Thyroid gland (tissue), 4 donors: ENCODE results near the gene PXT1. TPM values are rescaled to one million over a fixed set of nuclear protein-coding genes. Genes with fewer than 3 reads are reported as not detected.

Experiments
- DNase-seq, 2 donors: peaks; one replicate each; pipeline ENCODE4 v3.0.0-alpha.2; 2019
- H3K27ac ChIP-seq, 3 donors: fragments of 200-600 bp; sonication (generic); 1 replicate in 2 of 3; 2 replicates in 1 of 3; pipeline ENCODE4 v1.5.1; 2016 to 2019; ENCODE audit warnings: mild to moderate bottlenecking in 1 of 3, moderate library complexity in 1 of 3
- H3K27me3 ChIP-seq: fragments of 200-600 bp; sonication (generic); one replicate; pipeline ENCODE4 v1.5.1; 2019
- H3K36me3 ChIP-seq, 2 donors: fragments of 200-600 bp; sonication (generic); one replicate each; pipeline ENCODE4 v1.5.1; 2016 to 2019
- H3K4me1 ChIP-seq, 2 donors: fragments of 200-600 bp; sonication (generic); one replicate each; pipeline ENCODE4 v1.5.1; 2017 to 2019
- H3K4me3 ChIP-seq, 3 donors: fragments of 200-600 bp; sonication (generic); replicated peaks in 1 of 3; 1 replicate in 2 of 3; 2 replicates in 1 of 3; pipeline ENCODE4 v1.5.1; 2016; ENCODE audit warnings: mild to moderate bottlenecking in 1 of 3
- H3K9me3 ChIP-seq: fragments of 200-600 bp; sonication (generic); one replicate; pipeline ENCODE4 v1.5.1; 2017
- CTCF ChIP-seq, 6 experiments: fragments of 200-600 bp in 3 of 6; fragments of 450-650 bp in 3 of 6; sonication (generic) in 3 of 6; IDR thresholded peaks; one replicate each; pipeline ENCODE4 v1.5.1; 2016 to 2019; ENCODE audit warnings: antibody characterized with exemption in 6 of 6, mild to moderate bottlenecking in 2 of 6, inconsistent platforms in 1 of 6, moderate library complexity in 1 of 6
- POLR2A ChIP-seq, 2 donors: fragments of 450-650 bp; IDR thresholded peaks; one replicate each; pipeline ENCODE4 v1.6.1; 2017; ENCODE audit warnings: antibody characterized with exemption in 2 of 2, mild to moderate bottlenecking in 2 of 2, moderate library complexity in 1 of 2
- WGBS, 2 donors: methylation state at CpG; one replicate each; pipeline ENCODE4 v1.1.5; 2017; 5-methylcytosine and 5-hydroxymethylcytosine counted together
- intact Hi-C: fragments of 100-400 bp; cut with DNase I; formaldehyde crosslinking; loops from one replicate; pipeline ENCODE4 v1.15.1; 2023
- total RNA-seq, 4 donors: library from RNA; depleted of rRNA; stranded (reverse); fragments of >200 nt; gene quantifications; one replicate each; pipeline ENCODE4 v1.2.3, GENCODE V29; 2016

PXT1 gene
- total RNA-seq, 4 donors from 2014 or later: not detected

DNA sequence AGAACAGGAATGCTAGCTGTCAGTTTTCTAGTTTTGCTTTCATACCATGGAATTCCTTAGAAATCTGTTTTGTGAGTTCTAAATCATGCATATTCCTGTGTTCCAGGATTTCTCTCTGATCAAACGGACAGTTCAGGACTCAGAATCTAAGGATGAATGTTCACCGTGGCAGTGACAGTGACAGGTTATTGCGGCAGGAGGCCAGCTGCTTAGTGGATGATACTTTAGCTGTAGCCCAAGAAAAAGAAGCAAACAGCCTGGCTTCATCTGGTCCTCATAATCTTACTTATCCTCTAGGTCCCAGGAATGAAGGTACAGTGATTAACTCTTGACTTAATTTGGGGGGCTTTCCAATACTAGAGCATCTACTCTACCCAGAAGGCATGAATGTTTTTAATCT, 27.3 kb upstream of the PXT1 start:
- WGBS, 2 donors: 92 to 97% methylated on average over 3 of the region's 3 CpGs
- Histone ChIP-seq H3K27ac (no peak overlapping the region), H3K4me1 (no peaks in the 10 kb centered on the region), H3K9me3 (no peaks in the 10 kb centered on the region), H3K36me3 (peaks cover 5 to 7% of the 10 kb centered on the region in 2 donors), H3K4me3 (no peak overlapping the region), H3K27me3 (no peaks in the 10 kb centered on the region)
- no peak for DNase-seq
- TF ChIP-seq CTCF (IDR thresholded peaks at IDR 0.05): no peak
- intact Hi-C loops: no loop called here

DNA sequence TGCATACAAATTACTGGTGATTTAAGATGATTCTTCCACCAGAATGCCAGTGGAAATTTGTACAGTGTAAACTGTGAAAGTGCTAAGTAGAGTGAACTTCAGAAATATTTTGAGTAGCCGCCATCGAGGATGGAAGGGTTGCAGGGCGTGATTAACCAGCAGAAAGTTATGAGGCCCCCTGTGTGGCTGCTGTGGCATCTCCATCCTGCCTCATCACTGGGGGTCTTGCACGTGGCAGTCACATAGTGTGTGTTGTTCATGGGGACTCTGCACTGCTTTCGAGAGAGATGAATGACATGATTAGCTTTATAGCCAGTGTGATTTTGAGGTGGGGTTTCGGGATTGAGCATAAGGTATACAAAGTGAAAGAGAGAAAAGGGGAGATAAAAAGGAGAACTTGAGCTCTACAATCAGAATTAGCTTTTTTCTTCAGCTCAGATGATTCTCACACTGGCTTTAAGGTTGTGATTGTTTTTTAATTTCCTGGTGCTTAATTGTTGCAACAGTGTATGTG, 26.6 kb upstream of the PXT1 start:
- WGBS, 2 donors: 80 to 84% methylated on average over 6 of the region's 6 CpGs
- TF ChIP-seq CTCF (IDR thresholded peaks at IDR 0.05): no peak
- TF ChIP-seq POLR2A (IDR thresholded peaks at IDR 0.05): no peak
- no peak overlapping the region for H3K4me3 ChIP-seq
- peaks cover 5 to 7% of the 10 kb centered on the region in 2 donors for H3K36me3 ChIP-seq
- H3K27me3 ChIP-seq: no peaks in the 10 kb centered on the region
- DNase-seq: no peak
- H3K27ac ChIP-seq: no peak overlapping the region
- intact Hi-C loops: no loop called here
- no peaks in the 10 kb centered on the region for H3K4me1 ChIP-seq
- H3K9me3 ChIP-seq: no peaks in the 10 kb centered on the region

- WGBS, 2 donors: 98 to 100% methylated on average over 3 of the region's 3 CpGs
- Histone ChIP-seq H3K27ac (no peak overlapping the region), H3K27me3 (no peaks in the 10 kb centered on the region), H3K4me3 (no peak overlapping the region), H3K36me3 (peaks cover 2 to 5% of the 10 kb centered on the region in 2 donors), H3K4me1 (no peaks in the 10 kb centered on the region), H3K9me3 (no peaks in the 10 kb centered on the region)
- DNase-seq: no peak
- intact Hi-C loops: no loop called here
- no peak for TF ChIP-seq CTCF (IDR thresholded peaks at IDR 0.05)
Observed at GRCh38 chr6:36467625-36468024, 25.0 kb upstream of the PXT1 start.

GRCh38 chr6:36464233-36464632, 21.6 kb upstream of the PXT1 start:
- intact Hi-C loops: no loop called here

DNA sequence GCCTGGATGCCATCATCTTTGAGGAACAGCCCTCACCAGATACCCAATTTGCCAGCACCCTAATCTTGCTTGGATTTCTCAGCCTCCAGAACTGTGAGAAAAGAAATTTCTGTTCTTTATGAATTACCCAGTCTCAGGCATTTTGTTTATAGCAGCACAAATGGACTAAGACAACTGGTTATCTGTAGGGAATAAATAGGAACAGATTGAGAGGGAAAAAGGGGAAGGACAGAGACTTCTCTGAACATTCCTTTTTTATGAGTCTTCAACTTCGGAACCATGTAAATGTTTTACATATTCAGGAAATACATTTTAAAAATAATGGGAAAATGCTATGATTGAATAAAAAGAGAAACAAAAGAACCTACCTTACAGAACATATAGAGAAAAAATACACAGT, 21.0 kb upstream of the PXT1 start:
- no peak overlapping the region for H3K4me3 ChIP-seq
- H3K36me3 ChIP-seq: no peaks in the 10 kb centered on the region
- no peaks in the 10 kb centered on the region for H3K9me3 ChIP-seq
- no peak overlapping the region for H3K27ac ChIP-seq
- DNase-seq: no peak
- H3K27me3 ChIP-seq: no peaks in the 10 kb centered on the region
- WGBS, 2 donors: 75 to 78% methylated on average over 1 of the region's 1 CpG
- no peaks in the 10 kb centered on the region for H3K4me1 ChIP-seq
- TF ChIP-seq CTCF (IDR thresholded peaks at IDR 0.05) (no peak), POLR2A (IDR thresholded peaks at IDR 0.05) (no peak)
- intact Hi-C loops: no loop called here

More at GRCh38 chr6:36464233-36464632, 21.6 kb upstream of the PXT1 start:
- H3K27me3 ChIP-seq: no peaks in the 10 kb centered on the region
- H3K4me1 ChIP-seq: no peaks in the 10 kb centered on the region
- 95% methylated on average over 1 of the region's 1 CpG for WGBS, 2 donors
- no peak overlapping the region for H3K4me3 ChIP-seq
- no peaks in the 10 kb centered on the region for H3K36me3 ChIP-seq
- no peak overlapping the region for H3K27ac ChIP-seq
- TF ChIP-seq CTCF (IDR thresholded peaks at IDR 0.05) (no peak), POLR2A (IDR thresholded peaks at IDR 0.05) (no peak)
- DNase-seq: no peak
- no peaks in the 10 kb centered on the region for H3K9me3 ChIP-seq
